Rectal smooth muscle tissue (tissue), 1 donor: ENCODE data around the gene TECR.
"Not testable (repeated sequence)": the region's sequence is repeated elsewhere in the genome, so short reads cannot be mapped to it uniquely, and the experiment has no call there.

ENCODE experiments used
- H3K27ac ChIP-seq: one replicate; pipeline ENCODE4 v1.7.0; 2013; ENCODE audit warnings: low read depth, low read length, inconsistent platforms
- H3K27me3 ChIP-seq: one replicate; pipeline ENCODE4 v1.7.0; 2013; ENCODE audit warnings: low read length; ENCODE audit not compliant: control insufficient read depth, insufficient read depth
- H3K36me3 ChIP-seq: one replicate; pipeline ENCODE4 v1.7.0; 2013; ENCODE audit warnings: low read length; ENCODE audit not compliant: control insufficient read depth, insufficient read depth
- H3K4me1 ChIP-seq: one replicate; pipeline ENCODE4 v1.7.0; 2013; ENCODE audit warnings: low read length; ENCODE audit not compliant: control insufficient read depth, insufficient read depth
- H3K4me3 ChIP-seq: one replicate; pipeline ENCODE4 v1.7.0; 2013; ENCODE audit warnings: low read length
- H3K9ac ChIP-seq: one replicate; pipeline ENCODE4 v1.7.0; 2013; ENCODE audit warnings: low read length

The TECR gene

GRCh38 chr19:14611051-14611450, 81.7 kb downstream of the TECR start:
- no peak overlapping the region for H3K4me3 ChIP-seq
- H3K36me3 ChIP-seq, result no peaks in the 10 kb centered on the region
- no peaks in the 10 kb centered on the region for H3K27me3 ChIP-seq
- no peak overlapping the region for H3K9ac ChIP-seq
- H3K27ac ChIP-seq, result no peak overlapping the region
- no peaks in the 10 kb centered on the region for H3K4me1 ChIP-seq

- H3K9ac ChIP-seq, H3K27me3 ChIP-seq, H3K4me3 ChIP-seq, H3K36me3 ChIP-seq, H3K4me1 ChIP-seq, H3K27ac ChIP-seq: not testable (repeated sequence)
These were observed 82.8 kb downstream of the TECR start for GRCh38 chr19:14612242-14612641.

DNA sequence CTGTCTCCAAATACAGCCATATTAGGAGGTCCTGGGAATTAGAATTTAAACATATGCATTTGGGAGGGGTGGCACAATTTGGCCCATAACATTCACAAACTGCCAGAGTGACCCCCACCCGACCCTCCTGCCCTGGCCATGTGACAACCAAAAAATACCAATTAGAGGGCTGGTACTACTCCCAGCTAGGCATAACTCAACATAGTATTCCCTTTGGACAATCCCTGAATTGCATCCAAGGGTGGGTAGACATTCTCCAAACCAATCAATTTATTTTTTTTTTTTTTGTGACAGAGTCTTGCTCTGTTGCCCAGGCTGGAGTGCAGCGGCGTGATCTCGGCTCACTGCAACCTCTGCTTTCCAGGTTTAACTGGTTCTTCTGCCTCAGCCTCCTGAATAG, 83.3 kb downstream of the TECR start:
- Histone ChIP-seq H3K4me1 (no peaks in the 10 kb centered on the region), H3K27ac (no peak overlapping the region)

DNA sequence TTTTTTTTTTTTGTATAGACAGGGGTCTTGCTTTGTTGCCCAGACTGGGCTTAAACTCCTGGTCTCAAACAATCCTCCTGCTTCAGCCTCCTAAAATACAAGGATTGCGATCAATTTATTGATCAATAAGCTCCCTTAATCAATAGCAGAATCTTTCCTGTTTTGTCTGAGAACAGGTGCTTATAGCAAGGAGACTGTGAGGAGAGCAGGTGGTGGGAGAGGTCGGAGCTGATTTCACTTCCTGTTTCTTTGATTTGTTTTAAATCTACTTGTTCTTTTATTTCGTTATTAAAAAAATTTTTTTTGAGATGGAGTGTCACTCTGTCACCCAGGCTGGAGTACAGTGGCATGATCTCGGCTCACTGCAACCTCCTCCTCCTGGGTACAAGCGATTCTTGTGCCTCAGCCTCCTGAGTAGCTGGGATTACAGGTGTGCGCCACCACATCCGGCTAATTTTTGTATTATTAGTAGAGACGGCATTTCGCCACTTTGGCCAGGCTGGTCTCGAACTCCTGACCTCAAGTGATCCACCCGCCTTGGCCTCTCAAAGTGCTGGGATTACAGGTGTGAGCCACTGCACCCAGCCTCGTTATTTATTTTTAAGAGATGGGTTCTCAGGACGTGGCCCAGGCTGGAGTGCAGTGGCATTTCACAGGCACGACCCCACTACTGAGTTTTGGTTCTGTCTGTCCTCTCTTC, 84.2 kb downstream of the TECR start:
- not testable (repeated sequence) for H3K27ac ChIP-seq, H3K4me1 ChIP-seq, H3K4me3 ChIP-seq, H3K36me3 ChIP-seq, H3K9ac ChIP-seq, H3K27me3 ChIP-seq

More for the DNA sequence above, 83.3 kb downstream of the TECR start:
- Histone ChIP-seq H3K4me3 (no peak overlapping the region), H3K9ac (no peak overlapping the region), H3K27me3 (no peaks in the 10 kb centered on the region), H3K36me3 (no peaks in the 10 kb centered on the region)

GRCh38 chr19:14614099-14614412, 84.7 kb downstream of the TECR start:
- Histone ChIP-seq H3K27ac (no peak overlapping the region), H3K4me1 (no peaks in the 10 kb centered on the region), H3K27me3 (no peaks in the 10 kb centered on the region), H3K36me3 (no peaks in the 10 kb centered on the region), H3K9ac (no peak overlapping the region), H3K4me3 (no peak overlapping the region)
